Spleen (tissue), 11 donors: ENCODE data around the gene MAMLD1. TPM values are rescaled to one million over a fixed set of nuclear protein-coding genes. Genes with fewer than 3 reads are reported as not detected.

ENCODE experiments used
- DNase-seq: peaks from one replicate; pipeline ENCODE4 v3.0.0-alpha.2; 2020
- H3K27ac ChIP-seq, 8 donors: fragments of 200-600 bp; sonication (generic) in 7 of 8; 1 replicate in 4 of 8; 2 replicates in 4 of 8; pipeline versions ENCODE4 v1.5.0 to v1.8.0; 2016 to 2021; ENCODE audit warnings: inconsistent platforms in 4 of 8, mild to moderate bottlenecking in 4 of 8, moderate library complexity in 1 of 8
- H3K27me3 ChIP-seq, 7 donors: fragments of 200-600 bp; sonication (generic) in 6 of 7; replicated peaks in 1 of 7; 1 replicate in 4 of 7; 2 replicates in 3 of 7; pipeline versions ENCODE4 v1.5.0 to v1.8.0; 2016 to 2021; ENCODE audit warnings: inconsistent platforms in 3 of 7, mild to moderate bottlenecking in 1 of 7
- H3K36me3 ChIP-seq, 6 donors: fragments of 200-600 bp; sonication (generic) in 5 of 6; 1 replicate in 4 of 6; 2 replicates in 2 of 6; pipeline versions ENCODE4 v1.5.0 to v1.8.0; 2016 to 2021; ENCODE audit warnings: inconsistent platforms in 2 of 6
- H3K4me1 ChIP-seq, 6 donors: fragments of 200-600 bp; sonication (generic) in 5 of 6; 1 replicate in 3 of 6; 2 replicates in 3 of 6; pipeline versions ENCODE4 v1.5.0 to v1.8.0; 2016 to 2021; ENCODE audit warnings: inconsistent platforms in 3 of 6
- H3K4me3 ChIP-seq, 8 donors: fragments of 200-600 bp; sonication (generic) in 7 of 8; 1 replicate in 4 of 8; 2 replicates in 4 of 8; pipeline versions ENCODE4 v1.5.0 to v1.8.0; 2016 to 2021; ENCODE audit warnings: inconsistent platforms in 4 of 8, mild to moderate bottlenecking in 4 of 8, moderate library complexity in 2 of 8
- H3K9me3 ChIP-seq, 8 donors: fragments of 200-600 bp; sonication (generic) in 7 of 8; 1 replicate in 4 of 8; 2 replicates in 4 of 8; pipeline versions ENCODE4 v1.5.0 to v1.8.0; 2016 to 2021; ENCODE audit warnings: inconsistent platforms in 4 of 8
- CTCF ChIP-seq, 11 experiments: fragments of 200-600 bp in 7 of 11; fragments of 450-650 bp in 4 of 11; sonication (generic) in 4 of 11; IDR thresholded peaks in 8 of 11; conservative IDR thresholded peaks in 3 of 11; 1 replicate in 7 of 11; 2 replicates in 4 of 11; pipeline versions ENCODE4 v1.4.0 to v1.8.0; 2016 to 2021; ENCODE audit warnings: antibody characterized with exemption in 11 of 11, inconsistent platforms in 4 of 11, mild to moderate bottlenecking in 1 of 11
- POLR2A ChIP-seq, 3 donors: fragments of 450-650 bp; IDR thresholded peaks; one replicate each; pipeline ENCODE4 v1.5.1; 2017; ENCODE audit warnings: antibody characterized with exemption in 3 of 3, mild to moderate bottlenecking in 1 of 3
- POLR2AphosphoS5 ChIP-seq, 3 donors: sonication (generic); formaldehyde crosslinking; IDR thresholded peaks; one replicate each; pipeline ENCODE4 v1.5.1; 2017; ENCODE audit warnings: antibody characterized with exemption in 3 of 3
- WGBS, 5 donors: extraction: QIAGEN DNeasy Blood & Tissue Kit in 3 of 5; methylation state at CpG; one replicate each; pipeline versions ENCODE4 v1.1.5 to v1.1.7; 2013 to 2018; 5-methylcytosine and 5-hydroxymethylcytosine counted together
- intact Hi-C: fragments of 100-400 bp; cut with DNase I; formaldehyde crosslinking; loops from one replicate; pipeline ENCODE4 v1.15.0; 2023; ENCODE audit warnings: low total_unique reads
- polyA plus RNA-seq, 3 donors: library from polyadenylated mRNA; stranded (reverse); fragments of 200-250 nt; gene quantifications; one replicate each; pipeline ENCODE4 v1.2.1, GENCODE V29; 2013
- total RNA-seq, 7 donors: library from RNA; depleted of rRNA in 3 of 7; stranded (reverse); fragments of >200 nt in 3 of 7; fragmentation: NEBNext Ultra II Directional in 4 of 7; extraction: Animal tissue kit (Norgen Biotek cat#: 25700) in 4 of 7; gene quantifications; one replicate each; pipeline versions ENCODE4 v1.1.0 to v1.2.1, GENCODE V29; 2016 to 2021
- donor health status: healthy with polysubstance abuse.
- donor health status: DM: no; HTN: no; CAD: no; lungs with moderate emphysema.
- donor health status: DM: no; HTN: no; CAD: no.
- donor health status: Bipolar disorder and iron deficiency.
- donor health status: healthy.
- donor health status: DM: no; HTN: no; CAD: no.
- donor health status: DM: yes; HTN: yes; CAD: no.

MAMLD1 gene
- total and polyA plus RNA-seq, 10 donors, result 1.2 to 7.3 (median 3.7) TPM

DNA sequence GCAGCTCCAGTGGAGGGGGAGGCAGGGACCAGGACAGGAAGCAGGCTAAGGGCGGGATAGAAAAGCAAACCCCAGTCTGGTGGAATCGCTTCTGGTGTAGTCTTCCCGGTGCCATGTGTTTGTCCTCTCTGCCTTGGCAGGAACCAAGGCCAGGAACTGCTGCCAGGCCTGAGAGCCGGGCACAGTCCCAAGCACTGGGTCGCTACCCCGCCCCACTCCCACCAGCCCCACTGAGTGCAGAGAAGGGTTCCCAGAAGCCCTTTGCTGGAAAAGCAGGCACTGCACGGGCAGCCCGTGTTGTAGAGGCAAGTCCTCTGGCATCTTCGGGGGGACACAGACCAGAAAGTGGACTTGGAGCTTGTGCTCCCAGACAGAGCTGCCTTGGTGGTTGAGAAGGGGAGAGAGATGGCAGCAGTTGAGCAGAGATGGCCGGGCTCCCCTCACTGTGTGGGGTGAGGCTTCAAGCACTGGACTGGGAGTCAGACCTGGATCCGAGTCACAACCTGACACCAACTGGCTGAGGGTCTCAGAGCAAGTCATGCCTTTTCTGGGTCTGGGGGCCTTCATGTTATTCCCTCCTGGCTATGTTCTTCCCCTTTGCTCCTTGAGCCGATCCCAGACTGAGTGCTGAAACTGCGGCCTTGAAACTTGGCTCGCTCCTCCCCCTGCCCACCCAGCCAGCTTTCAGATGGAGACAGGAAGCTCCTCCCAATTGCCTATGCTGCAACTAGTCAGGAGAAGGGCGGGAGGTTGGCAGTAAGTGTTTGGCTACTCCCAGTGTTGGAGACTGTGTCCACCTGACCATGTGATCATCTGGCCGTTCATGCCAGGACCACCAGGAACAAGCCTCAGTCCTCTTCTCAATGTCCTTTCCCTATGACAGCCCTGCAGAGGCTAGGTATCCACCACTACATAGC is 145.6 kb downstream of the MAMLD1 start:
- H3K27me3 ChIP-seq, result no peaks in the 10 kb centered on the region
- H3K36me3 ChIP-seq, result no peaks in the 10 kb centered on the region
- TF ChIP-seq POLR2A (IDR thresholded peaks at IDR 0.05) (no peak), CTCF (IDR thresholded peaks at IDR 0.05 in 8 of 11, conservative IDR thresholded peaks at IDR 0.05 in 3 of 11) (no peak), POLR2AphosphoS5 (IDR thresholded peaks at IDR 0.05) (peak; percentile 18 to 64 (median 45))
- peak overlapping the region in 7 of 8 donors; percentile 63 to 82 (median 78) for H3K27ac ChIP-seq
- no peak for DNase-seq
- peaks cover 0 to 17% (median 0%) of the 10 kb centered on the region in 6 donors for H3K4me1 ChIP-seq
- WGBS, 5 donors, result 50 to 73% (median 68%) methylated on average over 4 to 16 of the region's 16 CpGs
- peak overlapping the region in 1 of 8 donors; percentile 39 for H3K4me3 ChIP-seq
- H3K9me3 ChIP-seq, result no peaks in the 10 kb centered on the region
- intact Hi-C loops, result loop anchor here (10.0 kb wide), 1 partner anchor 76 kb away; no protein-coding TSS in a partner anchor

DNA sequence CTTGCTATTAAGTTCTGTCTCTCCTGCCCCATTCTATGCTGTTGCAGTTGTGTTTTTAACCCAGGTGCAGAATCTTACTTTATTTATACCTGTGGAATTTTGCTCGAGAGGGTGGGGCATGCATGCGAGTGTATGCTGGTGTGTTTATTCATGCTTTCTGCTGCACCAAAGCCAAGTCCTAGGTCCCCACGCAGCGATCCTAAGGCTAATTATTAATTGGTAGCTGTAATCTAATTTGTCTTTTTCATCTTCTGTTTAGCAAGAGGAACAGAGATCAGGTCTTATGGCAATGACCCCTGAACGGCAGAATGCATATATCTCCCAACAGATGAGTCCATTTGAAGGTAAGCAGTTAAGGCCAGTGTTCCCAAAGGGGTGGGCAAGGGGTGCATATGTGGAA is 146.6 kb downstream of the MAMLD1 start:
- 81 to 92% (median 90%) methylated on average over 5 of the region's 5 CpGs for WGBS, 5 donors
- Histone ChIP-seq H3K27me3 (no peaks in the 10 kb centered on the region), H3K4me1 (peaks cover 0 to 13% (median 0%) of the 10 kb centered on the region in 6 donors), H3K9me3 (no peaks in the 10 kb centered on the region), H3K36me3 (no peaks in the 10 kb centered on the region), H3K4me3 (no peak overlapping the region), H3K27ac (peak overlapping the region in 2 of 8 donors; percentile 78 to 82)
- no peak for DNase-seq
- intact Hi-C loops, result loop anchor here (10.0 kb wide), 1 partner anchor 75 kb away; no protein-coding TSS in a partner anchor
- TF ChIP-seq POLR2AphosphoS5 (IDR thresholded peaks at IDR 0.05) (no peak), POLR2A (IDR thresholded peaks at IDR 0.05) (no peak), CTCF (IDR thresholded peaks at IDR 0.05 in 8 of 11, conservative IDR thresholded peaks at IDR 0.05 in 3 of 11) (no peak)

DNA sequence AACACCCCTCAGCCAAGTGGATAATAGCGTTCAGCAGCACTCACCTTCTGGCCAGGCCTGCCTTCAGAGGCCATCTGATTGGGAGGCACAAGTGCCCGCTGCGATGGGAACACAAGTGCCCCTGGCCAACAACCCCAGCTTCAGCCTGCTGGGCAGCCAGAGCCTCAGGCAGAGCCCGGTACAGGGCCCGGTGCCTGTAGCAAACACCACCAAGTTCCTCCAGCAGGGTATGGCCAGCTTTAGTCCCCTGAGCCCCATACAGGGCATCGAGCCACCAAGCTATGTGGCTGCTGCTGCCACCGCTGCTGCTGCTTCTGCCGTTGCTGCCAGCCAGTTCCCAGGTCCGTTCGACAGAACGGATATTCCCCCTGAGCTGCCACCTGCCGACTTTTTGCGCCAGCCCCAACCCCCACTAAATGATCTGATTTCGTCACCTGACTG is 149.4 kb downstream of the MAMLD1 start:
- WGBS, 5 donors, result 82 to 100% (median 89%) methylated on average over 1 to 14 of the region's 14 CpGs
- Histone ChIP-seq H3K9me3 (no peaks in the 10 kb centered on the region), H3K27me3 (peaks cover 0 to 7% (median 0%) of the 10 kb centered on the region in 7 donors), H3K4me3 (no peak overlapping the region), H3K27ac (no peak overlapping the region), H3K4me1 (peaks cover 0 to 2% (median 0%) of the 10 kb centered on the region in 6 donors), H3K36me3 (no peaks in the 10 kb centered on the region)
- TF ChIP-seq POLR2A (IDR thresholded peaks at IDR 0.05), result no peak
- TF ChIP-seq CTCF (IDR thresholded peaks at IDR 0.05 in 8 of 11, conservative IDR thresholded peaks at IDR 0.05 in 3 of 11), result no peak
- TF ChIP-seq POLR2AphosphoS5 (IDR thresholded peaks at IDR 0.05), result no peak
- DNase-seq, result peak; percentile 59
- intact Hi-C loops, result no loop called here

DNA sequence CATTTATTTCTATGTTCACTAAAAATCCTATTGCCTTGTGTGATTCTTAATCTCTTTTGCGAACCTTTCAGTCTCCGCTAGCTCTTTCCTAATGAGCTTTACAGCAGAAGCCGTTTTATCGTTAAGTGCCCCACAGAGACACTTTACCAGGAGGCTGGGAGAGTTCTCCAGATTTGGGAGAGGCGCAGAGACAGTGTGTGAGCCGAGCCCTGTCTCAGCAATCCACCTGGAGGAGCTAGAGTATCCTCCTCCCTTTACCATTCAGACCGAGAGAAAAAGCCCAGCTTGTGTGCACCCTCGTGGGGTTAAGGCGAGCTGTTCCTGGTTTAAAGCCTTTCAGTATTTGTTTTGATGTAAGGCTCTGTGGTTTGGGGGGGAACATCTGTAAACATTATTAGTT is 150.4 kb downstream of the MAMLD1 start:
- DNase-seq, result no peak
- TF ChIP-seq CTCF (IDR thresholded peaks at IDR 0.05 in 8 of 11, conservative IDR thresholded peaks at IDR 0.05 in 3 of 11), result no peak
- TF ChIP-seq POLR2AphosphoS5 (IDR thresholded peaks at IDR 0.05), result no peak
- TF ChIP-seq POLR2A (IDR thresholded peaks at IDR 0.05), result no peak
- Histone ChIP-seq H3K4me1 (no peaks in the 10 kb centered on the region), H3K27ac (no peak overlapping the region), H3K36me3 (no peaks in the 10 kb centered on the region), H3K4me3 (no peak overlapping the region), H3K27me3 (peaks cover 0 to 7% (median 0%) of the 10 kb centered on the region in 7 donors), H3K9me3 (no peaks in the 10 kb centered on the region)
- intact Hi-C loops, result no loop called here
- 63 to 90% (median 81%) methylated on average over 5 to 9 of the region's 9 CpGs for WGBS, 5 donors
